CD4-positive, alpha-beta T cell treated with Interleukin-12 subunit alpha and Interleukin-12 subunit beta, for 1 hour (primary cell): ENCODE results near the gene HECA.
"Not testable (repeated sequence)": the region's sequence is repeated elsewhere in the genome, so short reads cannot be mapped to it uniquely, and the experiment has no call there.

ENCODE experiments used
- DNase-seq: peaks from one replicate; pipeline ENCODE4 v3.0.0-alpha.2; 2020

The HECA gene

GRCh38 chr6:139219746-139220145 lies 84.9 kb downstream of the HECA start:
- no peak for DNase-seq

- not testable (repeated sequence) for DNase-seq
These were observed 93.5 kb downstream of the HECA start for GRCh38 chr6:139228387-139228786.
